Stimulated activated CD4-positive, alpha-beta T cell treated with anti-CD3 and anti-CD28 coated beads, Interleukin-2, amount 100 ng/mL, for 48 hours (primary cell): ENCODE results near the gene AQP1.

Source experiments
- DNase-seq, 2 donors: peaks; one replicate each; pipeline ENCODE4 v3.0.0-alpha.2; 2020

The AQP1 gene

GRCh38 chr7:30886608-30887011, 25.0 kb upstream of the AQP1 start:
- no peak for DNase-seq

DNA sequence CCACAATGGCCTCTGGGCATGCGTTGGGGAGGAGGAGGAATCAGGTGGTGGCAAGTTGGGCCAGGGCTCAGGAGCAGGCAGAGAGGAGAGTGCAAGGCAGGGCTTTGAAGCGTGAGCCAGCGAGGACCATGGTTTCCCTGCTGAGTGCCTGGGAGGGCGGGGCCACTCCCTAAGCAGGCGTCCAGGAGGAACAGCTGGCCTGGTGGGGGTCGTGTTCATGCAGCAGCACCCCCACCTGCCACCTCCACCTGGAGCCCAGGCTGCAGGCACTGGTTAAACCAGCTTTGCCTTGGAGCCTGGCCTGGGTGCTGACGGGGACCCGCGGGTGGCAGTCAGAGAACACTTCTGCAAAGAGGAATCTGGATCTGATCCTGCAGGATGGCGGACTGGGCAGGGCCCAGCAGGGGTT, 24.2 kb upstream of the AQP1 start:
- DNase-seq: no peak

- DNase-seq: no peak
Measured at GRCh38 chr7:30888747-30889146, 22.9 kb upstream of the AQP1 start.

DNA sequence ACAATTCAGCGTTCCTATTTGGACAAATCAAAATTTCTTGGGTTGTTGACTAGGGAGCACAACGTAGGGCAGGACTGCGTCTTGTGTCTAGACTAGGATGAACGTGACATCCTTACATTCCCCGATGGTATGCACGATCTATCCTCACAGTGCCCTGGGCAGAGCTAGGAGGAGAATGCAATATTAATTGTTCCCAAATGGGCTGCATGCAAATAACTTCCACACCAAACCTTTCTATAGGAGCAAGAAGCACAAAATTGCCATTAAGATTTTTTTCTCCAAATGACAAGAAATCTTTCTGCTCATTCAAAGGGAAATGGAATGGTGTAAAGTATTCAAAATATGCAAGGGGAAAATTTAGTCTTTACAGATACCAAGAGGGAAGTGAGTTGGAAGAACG, 21.4 kb upstream of the AQP1 start:
- no peak for DNase-seq

DNA sequence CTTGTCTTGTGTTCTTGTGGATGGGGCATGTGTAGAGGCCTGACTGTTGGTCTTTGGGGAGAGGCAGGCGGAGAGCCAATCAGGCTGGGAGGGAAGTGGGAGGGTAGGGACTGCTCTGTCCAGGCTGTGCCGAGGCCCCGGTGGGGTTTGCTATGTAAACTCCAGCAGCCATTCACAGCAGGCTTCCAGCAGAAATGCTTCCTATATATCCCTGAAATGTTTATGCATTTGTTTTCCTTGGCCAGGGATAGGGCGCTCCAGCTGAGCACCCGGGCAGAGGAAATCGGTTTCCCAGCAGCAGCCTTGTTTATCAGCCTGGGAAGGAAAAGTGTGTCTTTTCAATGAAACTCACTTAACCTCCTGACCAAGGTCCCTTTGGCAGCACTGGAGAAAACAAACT, 18.3 kb upstream of the AQP1 start:
- no peak for DNase-seq

DNA sequence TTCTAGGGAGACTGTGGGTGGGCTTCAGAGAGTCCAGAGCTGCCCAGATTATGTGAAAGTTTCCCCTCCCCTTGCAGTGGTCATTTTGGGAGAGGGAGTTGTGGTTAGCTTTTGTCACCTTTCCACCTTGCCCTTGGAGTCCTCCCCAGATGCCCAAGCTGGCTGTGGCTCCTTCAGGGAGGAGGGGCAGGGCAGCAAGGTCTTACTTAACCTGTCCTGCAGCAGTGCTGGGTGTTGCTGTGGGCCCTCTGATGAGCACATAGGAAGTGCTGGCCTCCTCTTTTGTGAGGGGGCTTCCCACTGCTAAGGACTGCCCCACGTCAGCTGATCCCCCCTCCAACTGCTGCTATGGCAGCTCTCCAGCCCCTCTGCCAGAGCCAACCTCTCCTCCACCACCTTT, 17.6 kb upstream of the AQP1 start:
- no peak for DNase-seq

DNA sequence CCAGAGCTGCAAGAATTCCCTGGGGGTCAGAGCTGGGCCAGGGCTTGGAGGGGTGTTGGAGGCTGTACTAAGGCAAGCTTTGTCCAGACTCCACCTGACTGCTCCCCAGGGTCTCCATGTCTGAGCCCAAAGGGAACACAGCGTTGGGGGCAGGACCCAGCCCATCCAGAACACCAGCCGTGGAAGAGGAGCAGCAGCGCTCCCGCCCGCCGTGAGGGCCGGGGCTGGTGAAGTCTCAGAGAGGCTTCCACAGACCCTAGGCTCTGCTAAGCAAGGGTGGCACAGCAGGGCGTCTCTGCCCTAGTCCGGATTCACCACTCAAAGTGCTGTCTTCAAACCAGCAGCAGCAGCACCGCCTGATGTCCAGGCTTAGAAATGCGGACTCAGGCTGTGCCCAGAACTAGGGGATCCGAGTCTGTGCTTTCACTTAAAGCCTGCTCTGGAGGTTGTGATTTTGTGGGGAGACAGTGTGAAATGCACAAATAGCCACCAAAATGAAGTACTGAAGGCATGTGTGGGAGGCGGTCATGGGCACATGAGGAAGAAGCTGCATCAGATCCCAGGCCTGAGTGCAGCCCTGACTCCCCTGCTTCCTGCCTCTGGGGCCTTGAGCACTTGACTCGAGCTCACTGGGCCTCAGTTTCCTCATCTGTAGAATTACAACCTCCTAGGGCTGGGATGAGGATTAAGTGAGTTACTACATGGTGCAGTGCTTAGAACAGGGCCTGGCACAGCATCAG, 16.6 kb upstream of the AQP1 start:
- no peak for DNase-seq

DNA sequence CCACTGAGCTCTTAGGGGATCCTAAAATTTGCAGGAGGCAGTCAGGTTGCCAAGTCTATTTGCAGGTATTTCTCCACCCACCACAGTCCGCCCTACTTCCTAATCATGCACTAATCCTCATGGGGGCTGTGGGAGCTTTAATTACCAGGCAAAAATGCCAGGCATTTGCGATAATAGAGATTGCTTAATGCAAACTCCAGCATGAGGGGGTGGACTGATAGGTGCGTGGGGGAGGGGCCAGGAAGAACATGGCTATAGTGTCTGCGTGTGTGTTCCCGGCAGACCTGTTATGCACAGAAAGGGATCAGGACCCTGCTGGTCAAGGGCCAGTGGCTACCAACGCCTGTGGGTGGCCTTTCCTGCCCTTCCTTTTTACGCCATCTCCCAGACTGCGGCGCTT, 15.6 kb upstream of the AQP1 start:
- DNase-seq: no peak

- no peak for DNase-seq
Measured at GRCh38 chr7:30896783-30897637, 14.6 kb upstream of the AQP1 start.

- no peak for DNase-seq
Measured at GRCh38 chr7:30897770-30898169, 13.9 kb upstream of the AQP1 start.

GRCh38 chr7:30898411-30898810, 13.2 kb upstream of the AQP1 start:
- DNase-seq: no peak

DNA sequence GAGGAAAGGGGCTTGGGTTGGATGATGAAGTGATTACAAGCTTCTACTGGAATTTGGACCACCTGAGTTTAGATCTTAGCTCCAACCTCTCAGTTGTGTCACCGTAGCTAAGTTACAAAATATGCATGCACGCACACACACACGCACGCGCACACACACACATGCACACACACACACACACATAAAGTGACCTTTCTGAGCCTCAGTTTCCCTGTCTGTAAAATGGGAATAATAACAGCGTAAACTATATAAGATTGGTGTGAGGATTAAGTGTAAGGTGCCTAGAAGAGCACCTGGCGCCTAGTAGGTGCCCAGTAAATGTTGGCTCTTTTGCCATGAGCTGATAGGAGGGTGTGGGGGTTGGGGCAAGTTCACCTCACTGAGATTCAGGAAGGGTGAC, 12.6 kb upstream of the AQP1 start:
- DNase-seq: no peak

- no peak for DNase-seq
Measured at GRCh38 chr7:30899630-30900029, 12.0 kb upstream of the AQP1 start.

- DNase-seq: no peak
Measured at GRCh38 chr7:30900053-30900452, 11.6 kb upstream of the AQP1 start.

- no peak for DNase-seq
Measured at GRCh38 chr7:30900803-30901362, 10.8 kb upstream of the AQP1 start.

DNA sequence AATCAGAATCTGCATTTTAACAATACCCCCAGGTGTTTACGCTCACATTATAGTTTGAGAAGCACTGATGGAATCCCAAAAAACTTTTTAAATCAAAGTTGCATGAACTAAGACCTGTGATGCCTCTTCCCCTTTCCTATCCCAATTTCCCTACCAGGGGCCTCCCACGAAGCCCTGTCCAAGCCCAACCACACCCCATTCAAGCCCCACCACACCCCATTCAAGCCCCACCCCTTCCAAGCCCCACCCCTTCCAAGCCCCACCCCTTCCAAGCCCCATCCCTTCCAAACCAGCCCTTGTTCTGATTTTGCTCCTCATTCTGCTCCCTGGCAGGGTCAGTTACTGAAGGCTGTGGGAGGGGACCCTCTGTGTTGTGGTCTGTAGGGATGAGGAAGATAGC, 9.8 kb upstream of the AQP1 start:
- no peak for DNase-seq

DNA sequence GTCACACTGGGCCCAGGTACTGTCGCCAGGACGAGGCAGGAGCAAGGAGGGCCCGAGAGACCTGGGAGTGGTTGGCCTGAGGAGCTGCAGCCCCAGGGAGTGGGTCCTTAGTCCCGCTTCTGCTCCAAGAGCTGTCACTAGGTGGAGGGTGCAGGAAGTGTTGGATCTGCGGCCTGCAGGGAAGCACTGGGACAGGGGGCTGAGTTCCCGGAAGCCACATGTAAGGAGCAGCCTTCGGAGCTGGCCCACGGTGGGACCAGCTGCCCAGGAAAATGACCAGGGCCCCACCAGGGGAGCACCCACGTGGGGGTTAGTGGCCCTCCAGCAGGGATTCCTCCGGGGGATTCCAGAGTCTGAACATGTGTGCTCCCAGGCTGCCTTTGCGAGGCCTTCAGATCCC, 9.2 kb upstream of the AQP1 start:
- no peak for DNase-seq

- no peak for DNase-seq
Measured at GRCh38 chr7:30903146-30903545, 8.5 kb upstream of the AQP1 start.

DNA sequence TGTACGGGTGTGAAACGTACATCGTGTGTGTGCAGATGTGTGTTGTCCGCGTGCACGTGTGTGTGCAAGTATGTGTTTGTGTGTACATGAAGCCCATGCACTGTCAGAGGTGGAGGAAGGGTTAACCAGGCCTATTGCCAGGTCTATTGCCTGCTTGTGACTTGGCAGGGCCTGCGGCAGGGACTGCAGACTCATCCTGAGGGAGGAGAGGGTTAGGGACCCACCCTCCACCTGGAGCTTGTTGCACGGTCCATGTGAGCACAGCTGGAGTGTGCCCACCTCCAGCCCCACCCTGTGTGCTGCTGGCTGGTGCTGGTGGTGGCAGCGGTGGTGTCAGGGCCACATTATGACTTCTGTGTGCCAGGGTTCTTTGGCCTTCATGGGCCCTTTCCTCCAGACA, 7.1 kb upstream of the AQP1 start:
- DNase-seq: no peak

GRCh38 chr7:30905078-30906012, 6.3 kb upstream of the AQP1 start:
- no peak for DNase-seq

GRCh38 chr7:30906014-30906413, 5.6 kb upstream of the AQP1 start:
- DNase-seq: no peak

DNA sequence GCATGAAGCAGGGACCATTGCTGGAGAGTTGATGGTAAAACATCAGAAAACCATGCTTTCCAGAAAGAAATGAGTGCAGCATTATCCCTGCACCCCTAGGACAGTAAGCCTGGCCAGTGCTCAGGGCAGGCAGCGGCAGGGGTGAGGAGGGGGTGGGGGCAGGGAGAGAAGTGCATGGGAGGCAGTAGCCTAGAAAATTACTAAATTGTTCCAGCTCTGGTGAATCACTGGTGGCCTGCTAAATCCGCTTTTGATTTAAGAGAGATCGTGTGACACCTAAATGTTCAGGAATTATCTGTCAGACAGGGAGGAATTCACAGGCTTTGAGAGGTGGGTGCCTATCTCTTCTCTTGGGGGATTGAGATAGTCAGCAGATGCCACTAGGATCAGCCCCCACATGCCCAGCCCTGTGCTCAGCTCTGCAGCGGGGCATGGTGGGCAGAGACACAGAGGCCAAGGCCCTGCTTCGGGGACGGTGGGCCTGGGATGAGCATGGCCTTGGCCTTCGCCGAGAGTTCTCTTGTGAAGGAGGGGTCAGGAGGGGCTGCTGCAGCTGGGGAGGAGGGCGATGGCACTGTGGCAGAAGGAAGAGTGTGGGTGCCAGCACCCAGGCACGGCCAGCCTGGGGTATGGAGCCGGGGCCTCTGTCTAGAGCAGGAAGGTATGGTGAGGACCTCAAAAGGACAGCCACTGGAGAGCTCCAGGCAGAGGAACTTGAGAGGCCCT, 5.0 kb upstream of the AQP1 start:
- DNase-seq: no peak
